GM18861 (cell line): ENCODE measurements around the gene FES.

Experiments
- ATAC-seq: cut with Tn5 transposase; IDR thresholded peaks from one replicate; pipeline ENCODE4 v1.9.1; 2021; ENCODE audit not compliant: unreplicated experiment

The FES gene

DNA sequence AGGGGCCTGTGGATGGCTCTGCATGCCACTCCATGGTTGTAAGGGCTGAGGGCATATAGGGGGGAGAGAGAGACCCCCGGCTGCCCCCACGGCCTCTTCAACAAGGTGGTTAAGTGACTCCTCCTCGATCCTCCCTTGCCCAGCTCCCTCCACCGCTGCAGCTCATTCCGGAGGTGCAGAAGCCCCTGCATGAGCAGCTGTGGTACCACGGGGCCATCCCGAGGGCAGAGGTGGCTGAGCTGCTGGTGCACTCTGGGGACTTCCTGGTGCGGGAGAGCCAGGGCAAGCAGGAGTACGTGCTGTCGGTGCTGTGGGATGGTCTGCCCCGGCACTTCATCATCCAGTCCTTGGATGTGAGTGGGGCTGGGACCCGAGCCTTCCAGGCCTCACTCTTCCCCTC lies 6.5 kb downstream of the FES start:
- ATAC-seq: no peak

DNA sequence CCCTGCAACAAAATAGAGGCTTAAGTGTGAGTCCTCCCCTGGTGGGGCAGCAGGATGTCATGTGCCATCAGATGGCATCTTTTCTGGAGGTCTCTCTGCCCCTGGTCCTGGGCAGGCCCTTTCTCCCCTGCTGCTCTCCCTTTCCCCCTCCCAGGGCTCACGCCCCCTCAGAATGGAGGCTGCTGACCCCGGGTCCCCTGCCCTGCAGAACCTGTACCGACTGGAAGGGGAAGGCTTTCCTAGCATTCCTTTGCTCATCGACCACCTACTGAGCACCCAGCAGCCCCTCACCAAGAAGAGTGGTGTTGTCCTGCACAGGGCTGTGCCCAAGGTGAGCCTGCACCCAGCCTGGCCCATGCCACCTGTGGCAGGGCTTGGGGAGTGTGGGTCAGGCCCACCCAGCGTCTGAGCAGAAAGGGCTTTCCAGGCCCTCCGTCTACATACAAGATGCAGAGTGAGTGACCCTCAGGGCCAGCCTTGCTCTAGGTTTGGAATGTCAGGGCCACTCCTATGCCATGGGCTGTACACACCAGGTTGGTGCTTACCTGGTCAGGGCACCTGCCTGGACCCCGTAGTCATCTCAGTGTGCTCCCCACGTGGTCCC lies 7.1 kb downstream of the FES start:
- no peak for ATAC-seq

DNA sequence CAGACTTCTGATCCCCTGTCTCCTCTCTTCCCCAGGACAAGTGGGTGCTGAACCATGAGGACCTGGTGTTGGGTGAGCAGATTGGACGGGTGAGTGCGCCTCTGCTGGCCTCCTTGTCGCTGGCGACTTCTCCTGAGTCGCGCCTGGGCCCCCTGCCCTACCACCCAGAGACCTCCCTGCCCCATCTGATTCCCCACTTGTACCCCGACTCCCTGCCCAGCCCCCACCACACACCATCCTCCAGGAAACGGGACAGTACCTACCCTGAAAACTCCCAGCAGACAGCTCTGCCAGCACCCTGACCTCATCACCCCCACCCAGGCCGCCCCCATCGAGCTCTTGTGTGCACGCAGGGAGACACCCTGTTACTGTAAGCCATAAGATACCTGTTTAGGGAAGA lies 7.7 kb downstream of the FES start:
- no peak for ATAC-seq

DNA sequence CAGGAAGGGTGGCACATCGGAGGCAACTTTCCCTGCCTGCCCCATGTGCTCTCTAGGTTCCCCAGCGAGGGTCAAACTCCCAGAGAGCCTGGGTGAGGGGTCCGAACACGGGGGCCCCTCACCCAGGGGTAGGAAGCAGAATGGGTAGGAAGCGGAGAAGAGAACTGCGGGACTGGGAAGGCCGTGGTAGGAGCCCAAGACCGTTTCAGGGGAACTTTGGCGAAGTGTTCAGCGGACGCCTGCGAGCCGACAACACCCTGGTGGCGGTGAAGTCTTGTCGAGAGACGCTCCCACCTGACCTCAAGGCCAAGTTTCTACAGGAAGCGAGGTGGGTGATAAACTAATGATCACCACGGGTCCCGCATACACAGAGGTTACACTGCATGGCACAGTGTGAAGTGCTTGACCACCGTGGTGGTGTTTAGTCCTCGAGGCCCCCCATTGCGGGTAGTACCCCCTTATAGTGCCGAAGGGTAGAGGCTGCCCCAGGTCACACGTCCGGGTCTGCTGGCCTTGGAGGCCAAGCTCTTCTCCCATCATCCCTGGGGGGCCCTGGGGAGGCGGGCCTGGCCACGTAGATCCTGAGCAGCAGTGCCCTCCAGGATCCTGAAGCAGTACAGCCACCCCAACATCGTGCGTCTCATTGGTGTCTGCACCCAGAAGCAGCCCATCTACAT lies 8.3 kb downstream of the FES start:
- ATAC-seq: no peak

DNA sequence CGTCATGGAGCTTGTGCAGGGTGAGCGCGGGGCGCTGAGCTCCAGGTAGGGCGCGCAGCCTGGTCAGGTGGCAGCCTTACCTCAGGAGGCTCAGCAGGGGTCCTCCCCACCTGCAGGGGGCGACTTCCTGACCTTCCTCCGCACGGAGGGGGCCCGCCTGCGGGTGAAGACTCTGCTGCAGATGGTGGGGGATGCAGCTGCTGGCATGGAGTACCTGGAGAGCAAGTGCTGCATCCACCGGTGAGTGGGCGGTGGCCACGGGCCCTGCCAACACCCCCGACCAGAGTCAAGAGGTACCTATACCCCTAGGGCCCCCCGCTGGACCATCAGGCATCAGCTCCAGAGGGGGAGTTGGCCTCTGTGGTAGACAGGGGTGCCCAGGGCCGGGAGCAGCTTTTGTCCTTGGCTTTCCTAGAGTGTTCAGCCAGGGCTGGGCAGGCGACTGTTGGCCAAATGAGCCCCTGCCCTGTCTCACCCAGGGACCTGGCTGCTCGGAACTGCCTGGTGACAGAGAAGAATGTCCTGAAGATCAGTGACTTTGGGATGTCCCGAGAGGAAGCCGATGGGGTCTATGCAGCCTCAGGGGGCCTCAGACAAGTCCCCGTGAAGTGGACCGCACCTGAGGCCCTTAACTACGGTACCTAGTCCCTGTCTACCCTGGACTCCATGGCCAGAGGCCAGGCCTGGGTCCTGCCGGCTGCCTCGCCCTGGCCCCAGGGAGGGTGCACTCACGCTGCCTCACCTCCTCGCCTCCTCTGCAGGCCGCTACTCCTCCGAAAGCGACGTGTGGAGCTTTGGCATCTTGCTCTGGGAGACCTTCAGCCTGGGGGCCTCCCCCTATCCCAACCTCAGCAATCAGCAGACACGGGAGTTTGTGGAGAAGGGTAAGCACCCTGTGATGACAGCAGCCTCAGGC lies 9.1 kb downstream of the FES start:
- ATAC-seq: no peak

DNA sequence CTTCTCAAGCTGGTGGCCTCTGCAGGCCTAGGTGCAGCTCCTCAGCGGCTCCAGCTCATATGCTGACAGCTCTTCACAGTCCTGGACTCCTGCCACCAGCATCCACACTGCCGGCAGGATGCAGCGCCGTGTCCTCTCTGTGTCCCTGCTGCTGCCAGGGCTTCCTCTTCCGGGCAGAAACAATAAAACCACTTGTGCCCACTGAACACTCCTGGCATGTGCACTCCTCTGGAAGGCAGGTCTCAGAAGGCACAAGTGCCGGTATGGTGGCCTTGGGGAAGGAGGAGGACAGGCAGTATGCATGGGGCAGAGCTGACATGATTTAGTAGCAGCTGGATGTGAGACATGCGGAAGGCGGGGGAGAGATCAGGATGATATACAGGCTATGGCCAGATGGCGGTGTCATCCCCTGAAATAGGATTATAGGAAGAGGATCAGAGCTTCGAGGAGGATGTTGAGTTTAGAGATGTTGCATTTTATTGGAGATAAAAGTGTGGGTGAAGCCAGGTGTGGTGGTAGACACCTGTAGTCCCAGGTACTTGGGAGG lies 11.3 kb downstream of the FES start:
- ATAC-seq: no peak

- ATAC-seq: peak; percentile 59
Observed at GRCh38 chr15:90897131-90897655, 12.9 kb downstream of the FES start.

DNA sequence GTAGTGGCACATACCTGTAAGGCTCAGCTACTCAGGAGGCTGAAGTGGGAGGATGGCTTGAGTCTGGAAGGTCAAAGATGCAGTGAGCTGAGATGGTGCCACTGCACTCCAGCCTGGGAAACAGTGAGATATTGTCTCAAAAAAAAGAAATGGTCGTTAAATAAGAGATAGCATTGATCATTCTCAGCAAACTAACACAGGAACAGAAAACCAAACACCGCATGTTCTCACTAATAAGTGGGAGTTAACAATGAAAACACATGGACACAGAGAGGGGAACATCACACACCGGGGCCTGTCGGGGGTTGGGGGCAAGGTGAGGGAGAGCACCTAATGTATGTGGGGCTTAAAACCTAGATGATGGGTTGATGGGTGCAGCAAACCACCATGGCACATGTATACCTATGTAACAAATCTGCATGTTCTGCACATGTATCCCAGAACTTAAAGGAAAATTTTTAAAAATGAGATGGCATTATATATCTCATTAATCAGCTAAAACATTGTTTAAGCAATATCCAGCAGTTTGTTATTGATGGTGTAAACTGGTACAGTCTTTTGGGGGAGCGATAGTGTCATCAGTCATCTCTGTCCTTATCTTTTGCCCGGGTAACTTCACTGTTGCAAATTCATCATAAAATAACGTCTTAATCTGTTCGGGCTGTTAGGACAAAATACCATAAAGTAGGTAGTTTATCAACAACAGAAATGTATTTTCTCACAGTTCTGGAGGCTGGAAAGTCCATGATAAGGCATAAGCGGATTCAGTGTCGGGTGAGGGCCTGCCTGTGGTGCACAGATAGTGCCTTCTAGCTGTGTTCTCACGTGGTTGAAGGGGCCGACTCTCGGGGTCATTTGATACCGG lies 17.1 kb downstream of the FES start:
- no peak for ATAC-seq

GRCh38 chr15:90902040-90902839 lies 17.9 kb downstream of the FES start:
- peak; percentile 64 for ATAC-seq

GRCh38 chr15:90902840-90903732 lies 18.8 kb downstream of the FES start, which contains the start of gene MAN2A2:
MAN2A2 (plus strand) TSS chr15:90903302; CDS start chr15:90904208, 906 bp downstream.
- peak; percentile 45 for ATAC-seq

GRCh38 chr15:90903733-90904536 lies 19.6 kb downstream of the FES start:
- no peak for ATAC-seq

- no peak for ATAC-seq
Observed at GRCh38 chr15:90904746-90905145, 20.4 kb downstream of the FES start.

DNA sequence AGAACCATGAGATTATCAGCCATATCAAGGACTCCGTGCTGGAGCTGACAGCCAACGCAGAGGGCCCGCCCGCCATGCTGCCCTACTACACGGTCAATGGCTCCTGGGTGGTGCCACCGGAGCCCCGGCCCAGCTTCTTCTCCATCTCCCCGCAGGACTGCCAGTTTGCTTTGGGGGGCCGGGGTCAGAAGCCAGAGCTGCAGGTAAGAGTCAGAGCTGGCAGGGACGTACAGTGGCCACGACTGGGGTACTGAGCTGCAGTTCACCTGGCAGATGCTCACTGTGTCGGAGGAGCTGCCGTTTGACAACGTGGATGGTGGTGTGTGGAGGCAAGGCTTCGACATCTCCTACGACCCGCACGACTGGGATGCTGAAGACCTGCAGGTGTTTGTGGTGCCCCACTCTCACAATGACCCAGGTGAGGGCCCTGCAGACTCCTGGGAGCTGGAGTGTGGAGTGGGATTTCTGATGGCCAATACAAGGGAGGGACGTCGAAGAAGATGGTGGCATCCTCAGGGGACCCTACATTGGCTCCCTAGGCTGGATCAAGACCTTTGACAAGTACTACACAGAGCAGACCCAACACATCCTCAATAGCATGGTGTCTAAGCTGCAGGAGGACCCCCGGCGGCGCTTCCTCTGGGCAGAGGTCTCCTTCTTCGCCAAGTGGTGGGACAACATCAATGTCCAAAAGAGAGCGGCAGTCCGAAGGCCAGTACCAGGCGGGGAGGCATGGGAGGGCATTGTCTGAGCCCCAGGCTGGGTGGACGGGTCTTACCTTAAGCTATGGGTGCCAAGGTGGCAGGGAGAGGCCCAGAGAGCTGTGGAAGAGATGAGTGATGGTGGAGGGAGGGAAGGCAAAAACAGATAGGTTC lies 21.2 kb downstream of the FES start:
- ATAC-seq: no peak

DNA sequence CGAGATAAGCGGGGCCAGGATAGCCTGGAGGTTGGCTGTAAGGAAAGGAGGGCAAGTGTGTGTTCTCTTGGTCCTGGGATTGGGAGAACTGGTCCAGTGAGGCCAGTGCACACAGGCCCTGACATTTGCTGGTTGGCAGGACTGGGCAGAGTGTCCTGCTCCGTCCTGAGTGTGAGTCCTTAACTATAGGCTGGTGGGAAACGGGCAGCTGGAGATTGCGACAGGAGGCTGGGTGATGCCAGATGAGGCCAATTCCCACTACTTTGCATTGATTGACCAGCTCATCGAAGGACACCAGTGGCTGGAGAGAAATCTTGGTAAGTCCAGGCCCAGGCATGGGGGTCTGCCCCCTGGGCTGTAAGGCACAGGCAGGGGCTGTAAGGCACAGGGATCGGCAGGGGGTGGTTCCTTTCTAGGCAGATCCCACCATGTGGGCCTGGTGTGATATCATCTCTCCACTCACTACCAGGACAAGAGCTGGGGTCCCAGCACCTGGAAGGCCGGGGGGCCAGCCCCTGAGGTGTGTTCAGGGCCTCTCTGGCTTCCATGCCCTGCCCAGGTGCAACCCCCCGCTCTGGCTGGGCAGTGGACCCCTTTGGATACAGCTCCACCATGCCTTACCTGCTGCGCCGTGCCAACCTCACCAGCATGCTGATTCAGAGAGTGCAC lies 22.0 kb downstream of the FES start:
- no peak for ATAC-seq

DNA sequence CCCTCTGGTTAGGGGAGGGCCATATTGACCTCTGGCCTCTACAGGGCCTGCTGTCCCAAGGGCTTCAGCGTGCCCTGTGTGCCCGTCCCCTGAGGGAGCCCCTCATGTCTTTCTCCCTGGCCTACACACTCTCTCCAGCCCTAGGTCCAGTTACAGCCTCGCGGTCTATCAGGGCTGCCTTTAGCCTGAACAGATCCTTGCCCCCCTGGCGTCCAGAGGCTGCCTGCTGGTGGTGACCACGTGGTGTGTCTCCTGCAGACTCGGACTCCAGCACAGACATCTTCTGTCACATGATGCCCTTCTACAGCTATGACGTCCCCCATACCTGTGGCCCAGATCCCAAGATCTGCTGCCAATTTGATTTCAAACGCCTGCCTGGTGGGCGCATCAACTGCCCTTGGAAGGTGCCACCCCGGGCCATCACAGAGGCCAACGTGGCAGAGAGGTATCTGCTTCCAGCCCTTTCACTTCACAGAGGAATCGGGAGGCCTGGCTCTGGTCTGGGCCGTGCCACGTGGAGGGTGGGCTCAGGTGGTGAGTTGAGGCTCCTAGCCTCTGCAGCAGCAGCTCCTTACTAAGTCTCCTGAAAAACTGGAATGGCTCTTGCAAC lies 22.9 kb downstream of the FES start:
- ATAC-seq: no peak
